Neural progenitor cell (in vitro differentiated cells): ENCODE data around the gene FARP1. TPM values are rescaled to one million over a fixed set of nuclear protein-coding genes. Genes with fewer than 3 reads are reported as not detected.

Experiments used
- DNase-seq: peaks from one replicate; pipeline ENCODE4 v3.0.0-alpha.2; 2016; ENCODE audit warnings: low spot score
- H2AFZ ChIP-seq: fragments of 200-600 bp; sonication (generic); replicated peaks from 2 replicates; pipeline ENCODE4 v1.6.1; 2016; ENCODE audit warnings: antibody characterized with exemption
- H3F3A ChIP-seq: fragments of 200-600 bp; sonication (generic); 2 replicates; pipeline ENCODE4 v1.6.1; 2016; ENCODE audit warnings: antibody characterized with exemption, low read depth
- H3K27ac ChIP-seq: fragments of 200-600 bp; sonication (generic); 2 replicates; pipeline ENCODE4 v1.5.1; 2016; ENCODE audit warnings: mild to moderate bottlenecking
- H3K27me3 ChIP-seq: fragments of 200-600 bp; sonication (generic); 2 replicates; pipeline ENCODE4 v1.6.1; 2016; ENCODE audit warnings: mild to moderate bottlenecking, moderate library complexity
- H3K36me3 ChIP-seq: fragments of 200-600 bp; sonication (generic); 2 replicates; pipeline ENCODE4 v1.5.1; 2016
- H3K4me1 ChIP-seq: fragments of 200-600 bp; sonication (generic); 2 replicates; pipeline ENCODE4 v1.6.1; 2016; ENCODE audit warnings: mixed run types
- H3K4me2 ChIP-seq: fragments of 200-600 bp; sonication (generic); 2 replicates; pipeline ENCODE4 v1.6.1; 2016
- H3K4me3 ChIP-seq: fragments of 200-600 bp; sonication (generic); 2 replicates; pipeline ENCODE4 v1.5.1; 2016
- H3K79me2 ChIP-seq: fragments of 200-600 bp; sonication (generic); 2 replicates; pipeline ENCODE4 v1.6.1; 2016; ENCODE audit warnings: low read depth
- H3K9ac ChIP-seq: fragments of 200-600 bp; sonication (generic); 2 replicates; pipeline ENCODE4 v1.6.1; 2016
- H3K9me3 ChIP-seq: fragments of 200-600 bp; sonication (generic); 2 replicates; pipeline ENCODE4 v1.5.1; 2016; ENCODE audit warnings: low read depth
- H4K20me1 ChIP-seq: fragments of 200-600 bp; sonication (generic); 2 replicates; pipeline ENCODE4 v1.6.1; 2016; ENCODE audit warnings: low read depth
- H3K27ac Mint-ChIP-seq: 3 replicates; pipeline ENCODE4 v1.8.0; 2021; ENCODE audit warnings: mixed read lengths
- H3K27me3 Mint-ChIP-seq: 2 replicates; pipeline ENCODE4 v1.8.0; 2022; ENCODE audit warnings: low read depth, mild to moderate bottlenecking, inconsistent platforms, moderate library complexity, mixed read lengths; ENCODE audit not compliant: insufficient read depth
- H3K36me3 Mint-ChIP-seq: 3 replicates; pipeline ENCODE4 v1.8.0; 2021; ENCODE audit warnings: mixed read lengths
- H3K4me1 Mint-ChIP-seq: 3 replicates; pipeline ENCODE4 v1.8.0; 2021; ENCODE audit warnings: mixed read lengths
- H3K4me3 Mint-ChIP-seq: 3 replicates; pipeline ENCODE4 v1.8.0; 2021; ENCODE audit warnings: mild to moderate bottlenecking, moderate library complexity, mixed read lengths
- H3K9me3 Mint-ChIP-seq: 3 replicates; pipeline ENCODE4 v1.8.0; 2020; ENCODE audit warnings: mixed read lengths
- CTCF ChIP-seq: fragments of 200-600 bp; sonication (generic); IDR thresholded peaks from 2 replicates; pipeline ENCODE4 v1.5.1; 2017; ENCODE audit warnings: antibody characterized with exemption, mild to moderate bottlenecking
- EZH2 ChIP-seq: fragments of 200-600 bp; sonication (generic); IDR thresholded peaks from 2 replicates; pipeline ENCODE4 v1.6.1; 2017; ENCODE audit warnings: antibody characterized with exemption, mild to moderate bottlenecking, moderate library complexity
- EZH2phosphoT487 ChIP-seq: fragments of 200-600 bp; sonication (generic); IDR thresholded peaks from 2 replicates; pipeline ENCODE4 v1.6.1; 2017; ENCODE audit warnings: antibody characterized with exemption
- total RNA-seq: library from RNA; depleted of rRNA; stranded (reverse); fragments of >200 nt; gene quantifications from 2 replicates; pipeline ENCODE4 v1.2.3, GENCODE V29; 2015; ENCODE audit warnings: low replicate concordance

The FARP1 gene
- total RNA-seq, 1 donor from 2014 or later: 78.0 TPM

- Mint-ChIP-seq H3K9me3 (no peaks in the 10 kb centered on the region), H3K36me3 (peaks cover 11% of the 10 kb centered on the region), H3K4me3 (no peak overlapping the region), H3K27me3 (no peaks in the 10 kb centered on the region), H3K27ac (peak overlapping the region; percentile 89), H3K4me1 (peaks cover 27% of the 10 kb centered on the region)
- no peak overlapping the region for H2AFZ ChIP-seq
- no peak for DNase-seq
- H3K9me3 ChIP-seq: no peaks in the 10 kb centered on the region
- H3K36me3 ChIP-seq: no peaks in the 10 kb centered on the region
- H4K20me1 ChIP-seq: peaks cover 9% of the 10 kb centered on the region
- no peak overlapping the region for H3K27ac ChIP-seq
- peaks cover 13% of the 10 kb centered on the region for H3K4me1 ChIP-seq
- H3F3A ChIP-seq: no peaks in the 10 kb centered on the region
- H3K4me3 ChIP-seq: no peak overlapping the region
- no peaks in the 10 kb centered on the region for H3K27me3 ChIP-seq
- H3K4me2 ChIP-seq: no peak overlapping the region
- peaks cover 22% of the 10 kb centered on the region for H3K79me2 ChIP-seq
- TF ChIP-seq EZH2 (no peak), EZH2phosphoT487 (no peak), CTCF (no peak)
- H3K9ac ChIP-seq: no peak overlapping the region
Measured at GRCh38 chr13:98342953-98343352, 200.1 kb downstream of the FARP1 start.

GRCh38 chr13:98343461-98343860, 200.6 kb downstream of the FARP1 start:
- no peaks in the 10 kb centered on the region for H3K27me3 Mint-ChIP-seq
- Histone ChIP-seq H3F3A (no peaks in the 10 kb centered on the region), H3K27me3 (no peaks in the 10 kb centered on the region), H3K9me3 (no peaks in the 10 kb centered on the region), H3K4me3 (no peak overlapping the region), H3K27ac (no peak overlapping the region), H3K4me1 (peaks cover 13% of the 10 kb centered on the region), H3K79me2 (peaks cover 18% of the 10 kb centered on the region), H3K36me3 (no peaks in the 10 kb centered on the region), H4K20me1 (peaks cover 9% of the 10 kb centered on the region), H3K4me2 (peak overlapping the region; percentile 22), H2AFZ (no peak overlapping the region), H3K9ac (no peak overlapping the region)
- peak overlapping the region; percentile 89 for H3K27ac Mint-ChIP-seq
- H3K9me3 Mint-ChIP-seq: no peaks in the 10 kb centered on the region
- peaks cover 22% of the 10 kb centered on the region for H3K4me1 Mint-ChIP-seq
- H3K4me3 Mint-ChIP-seq: no peak overlapping the region
- TF ChIP-seq EZH2: no peak
- no peak for TF ChIP-seq EZH2phosphoT487
- TF ChIP-seq CTCF: no peak
- DNase-seq: peak; percentile 23
- H3K36me3 Mint-ChIP-seq: peaks cover 15% of the 10 kb centered on the region

GRCh38 chr13:98344392-98344791, 201.5 kb downstream of the FARP1 start:
- H3K9me3 Mint-ChIP-seq: no peaks in the 10 kb centered on the region
- H3K9me3 ChIP-seq: no peaks in the 10 kb centered on the region

More at GRCh38 chr13:98344392-98344791, 201.5 kb downstream of the FARP1 start:
- Histone ChIP-seq H3K36me3 (no peaks in the 10 kb centered on the region), H3K4me2 (no peak overlapping the region), H4K20me1 (peaks cover 9% of the 10 kb centered on the region), H3F3A (no peaks in the 10 kb centered on the region), H3K4me3 (no peak overlapping the region), H3K9ac (no peak overlapping the region), H3K4me1 (peaks cover 13% of the 10 kb centered on the region), H3K79me2 (peaks cover 18% of the 10 kb centered on the region), H3K27me3 (no peaks in the 10 kb centered on the region), H3K27ac (no peak overlapping the region), H2AFZ (no peak overlapping the region)
- H3K36me3 Mint-ChIP-seq: peaks cover 15% of the 10 kb centered on the region
- H3K27me3 Mint-ChIP-seq: no peaks in the 10 kb centered on the region
- peaks cover 21% of the 10 kb centered on the region for H3K4me1 Mint-ChIP-seq
- no peak overlapping the region for H3K27ac Mint-ChIP-seq
- H3K4me3 Mint-ChIP-seq: no peak overlapping the region
- TF ChIP-seq EZH2phosphoT487 (no peak), CTCF (no peak), EZH2 (no peak)
- no peak for DNase-seq
